CD4-positive, alpha-beta T cell treated with Interleukin-2 at 100 ng/mL for 4 hours (primary cell): ENCODE data around the gene COQ8A.

Source experiments
- DNase-seq: peaks from one replicate; pipeline ENCODE4 v3.0.0-alpha.2; 2020; ENCODE audit warnings: low spot score

COQ8A gene

GRCh38 chr1:226940029-226940805, at the start of gene COQ8A:
TSS of gene COQ8A (plus strand) at chr1:226940294. CDS start at chr1:226961386, 21,092 bp downstream.
- DNase-seq = peak; percentile 99

GRCh38 chr1:226890331-226891108, 49.6 kb upstream of the COQ8A start:
- DNase-seq = no peak

- no peak for DNase-seq
Measured at GRCh38 chr1:226891346-226891745, 48.7 kb upstream of the COQ8A start.

DNA sequence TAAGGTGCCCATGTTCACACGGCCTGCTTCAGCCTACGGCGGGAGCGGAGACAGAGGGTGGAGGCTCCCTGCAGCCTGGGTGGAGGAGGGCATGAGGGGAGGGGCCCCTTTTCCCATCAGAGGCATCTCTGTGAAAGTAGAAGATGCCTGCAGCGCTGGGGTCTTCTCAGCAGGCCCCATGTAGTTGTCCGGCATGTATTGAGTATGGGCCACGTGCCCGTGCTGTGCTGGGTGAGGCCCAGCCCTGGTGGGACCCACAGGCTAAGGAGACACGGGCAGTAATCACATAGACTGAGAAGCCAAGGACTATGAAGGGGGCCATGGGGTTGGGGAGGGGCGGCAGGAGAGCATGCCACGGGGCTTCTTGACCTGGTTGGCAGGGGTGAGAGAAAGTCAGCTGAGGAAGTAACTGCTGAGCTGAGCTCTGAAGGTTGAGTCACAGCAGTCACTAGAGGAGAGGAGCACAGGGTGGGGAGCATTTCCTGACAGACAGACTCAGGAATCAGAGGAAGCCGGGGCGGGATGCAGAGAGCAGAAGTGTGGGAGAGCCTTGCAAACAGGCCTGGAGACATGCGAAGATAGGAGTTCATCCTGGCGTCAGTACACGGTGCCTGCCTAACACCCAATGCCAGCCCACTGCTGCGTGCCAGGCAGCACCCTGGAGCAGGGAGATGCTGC, 48.1 kb upstream of the COQ8A start:
- DNase-seq = no peak

GRCh38 chr1:226892524-226892875, 47.6 kb upstream of the COQ8A start:
- DNase-seq = no peak

GRCh38 chr1:226893936-226894335, 46.2 kb upstream of the COQ8A start:
- DNase-seq = no peak

GRCh38 chr1:226894826-226895225, 45.3 kb upstream of the COQ8A start:
- DNase-seq = no peak

GRCh38 chr1:226895644-226896043, 44.5 kb upstream of the COQ8A start:
- no peak for DNase-seq

DNA sequence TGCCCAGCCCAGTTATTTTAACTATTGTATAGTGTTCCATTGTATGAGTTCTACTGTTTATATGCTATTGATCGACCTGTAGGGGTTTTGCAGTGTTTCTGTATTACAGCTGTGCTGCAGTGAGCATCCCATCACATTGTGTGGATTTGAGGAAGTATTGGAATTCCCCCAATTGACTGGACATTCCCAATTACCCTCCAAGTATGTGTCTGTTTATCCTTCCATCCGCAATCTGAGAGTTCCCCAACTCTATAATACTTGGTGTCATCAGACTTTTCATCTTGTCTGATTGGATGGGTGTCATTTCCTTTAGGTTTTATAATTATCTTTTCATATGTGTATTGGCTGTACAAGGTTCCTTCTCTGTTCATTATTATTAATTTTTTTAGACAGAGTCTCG, 41.8 kb upstream of the COQ8A start:
- no peak for DNase-seq

- no peak for DNase-seq
Measured at GRCh38 chr1:226901421-226901820, 38.7 kb upstream of the COQ8A start.

GRCh38 chr1:226902601-226903000, 37.5 kb upstream of the COQ8A start:
- no peak for DNase-seq

DNA sequence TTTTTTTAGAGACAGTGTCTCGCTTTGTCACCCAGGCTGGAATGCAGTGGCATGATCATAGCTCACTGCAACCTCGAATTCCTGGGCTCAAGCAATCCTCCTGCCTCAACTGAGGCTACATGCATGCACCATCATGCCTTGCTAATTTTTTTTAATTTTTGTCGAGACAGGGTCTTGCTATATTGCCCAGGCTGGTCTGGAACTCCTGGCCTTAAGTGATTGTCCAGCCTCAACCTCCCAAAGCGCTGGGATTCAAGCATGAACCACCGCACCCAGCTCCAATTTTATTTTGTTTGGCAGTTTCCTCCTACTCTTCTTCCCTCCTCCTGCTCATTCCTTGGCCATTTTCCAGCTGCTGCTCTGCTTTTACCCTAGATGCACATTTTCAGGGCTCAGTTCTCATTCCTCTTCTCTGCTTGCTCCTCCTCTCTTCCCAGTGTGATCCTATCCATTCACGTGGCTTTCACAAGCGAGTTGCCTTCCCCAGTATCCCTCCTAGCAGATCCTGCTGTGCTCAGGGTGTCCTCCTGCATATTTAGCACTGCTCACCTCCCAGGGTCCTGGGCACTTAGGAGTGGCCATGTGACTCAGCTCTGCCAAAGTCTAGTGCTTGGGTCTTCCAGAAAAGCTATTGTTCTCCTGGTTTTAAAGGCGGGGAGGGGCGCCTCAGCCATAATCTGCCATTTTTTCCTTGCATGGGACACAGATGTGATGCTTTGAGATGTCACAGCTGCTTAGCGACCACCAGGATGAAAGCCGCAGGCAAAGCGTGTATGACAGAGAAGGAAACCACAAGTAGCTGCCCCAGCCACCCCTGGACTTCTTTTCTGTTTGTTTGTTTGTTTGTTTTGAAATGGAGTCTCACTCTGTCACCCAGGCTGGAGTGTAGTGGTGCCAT, 36.0 kb upstream of the COQ8A start:
- no peak for DNase-seq

DNA sequence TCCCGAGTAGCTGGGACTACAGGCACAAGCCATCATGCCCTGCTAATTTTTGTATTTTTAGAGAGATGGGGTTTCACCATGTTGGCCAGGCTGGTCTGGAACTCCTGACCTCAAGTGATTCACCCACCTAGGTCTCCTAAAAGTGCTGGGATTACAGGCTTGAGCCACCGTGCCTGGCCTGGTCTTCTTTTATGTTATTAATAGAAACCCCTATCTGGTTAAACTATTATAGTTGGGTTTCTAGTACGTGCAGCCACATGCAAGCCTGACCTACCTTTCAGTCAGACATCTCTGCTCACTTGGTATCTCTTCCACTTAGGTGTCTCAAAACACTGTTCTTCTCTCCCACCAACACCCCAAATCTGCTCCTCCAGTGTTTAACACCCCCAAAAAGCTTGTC, 35.3 kb upstream of the COQ8A start:
- DNase-seq = no peak

- no peak for DNase-seq
Measured at GRCh38 chr1:226908419-226908818, 31.7 kb upstream of the COQ8A start.

DNA sequence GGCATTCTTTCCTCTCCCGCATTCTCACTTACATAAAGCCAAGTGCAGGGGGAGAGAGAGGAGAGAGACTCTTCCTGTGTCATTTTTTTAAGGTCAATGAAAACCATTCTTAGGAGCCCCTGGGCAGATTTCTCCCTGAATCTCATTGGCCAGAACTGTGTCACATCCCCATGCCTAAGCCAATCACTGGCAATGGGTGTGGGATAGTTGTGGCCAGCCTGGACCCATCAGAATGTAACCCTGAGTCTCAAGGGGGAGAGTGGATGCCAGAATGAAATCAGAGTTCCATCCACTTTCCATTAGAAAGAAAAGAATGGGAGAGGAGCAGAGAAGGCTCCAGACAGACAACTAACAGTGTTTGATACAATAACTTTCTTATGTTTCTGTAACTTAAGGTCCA, 31.2 kb upstream of the COQ8A start:
- no peak for DNase-seq

GRCh38 chr1:226912587-226913176, 27.4 kb upstream of the COQ8A start:
- peak; percentile 23 for DNase-seq

GRCh38 chr1:226915672-226915995, 24.5 kb upstream of the COQ8A start:
- no peak for DNase-seq

GRCh38 chr1:226916497-226916896, 23.6 kb upstream of the COQ8A start:
- DNase-seq = no peak

DNA sequence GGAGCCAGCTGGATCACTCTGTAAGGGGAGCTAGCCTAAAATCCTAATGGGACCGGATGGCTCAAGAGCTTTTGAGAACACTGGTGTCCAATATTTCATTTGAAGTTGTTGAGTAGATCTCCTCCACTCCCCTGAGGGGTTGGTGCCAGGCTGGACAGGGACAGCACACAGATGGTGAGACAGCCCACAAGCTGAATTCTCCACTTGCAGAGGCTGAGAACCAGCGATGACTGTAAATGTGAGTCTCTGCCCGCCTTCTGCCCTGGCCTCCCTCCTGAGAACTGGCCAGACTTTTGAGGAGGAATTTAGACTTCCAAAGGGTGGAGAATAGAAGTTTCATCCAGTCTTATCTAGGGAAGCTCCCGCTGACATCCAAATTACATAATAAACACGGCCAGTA, 20.5 kb upstream of the COQ8A start:
- no peak for DNase-seq

DNA sequence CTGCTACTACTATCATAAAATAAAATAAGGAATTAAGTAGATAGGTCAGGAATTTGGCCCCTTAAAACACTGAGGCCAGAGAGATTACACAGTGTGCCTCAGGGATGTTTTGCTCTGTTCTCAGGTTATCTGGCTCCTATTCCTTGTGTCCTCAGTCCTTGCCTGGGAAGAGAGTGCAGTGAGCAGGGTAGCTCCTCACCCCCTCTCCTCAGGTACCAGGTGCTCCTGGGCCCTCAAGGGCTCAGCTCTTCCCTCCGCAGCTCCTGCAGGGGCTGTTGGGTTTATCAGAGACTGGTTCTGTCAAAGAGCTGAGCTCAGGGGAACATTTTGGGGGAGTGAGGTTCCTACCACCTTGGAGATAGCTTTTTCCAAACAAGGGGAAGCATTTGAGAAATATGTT, 20.1 kb upstream of the COQ8A start:
- no peak for DNase-seq

DNA sequence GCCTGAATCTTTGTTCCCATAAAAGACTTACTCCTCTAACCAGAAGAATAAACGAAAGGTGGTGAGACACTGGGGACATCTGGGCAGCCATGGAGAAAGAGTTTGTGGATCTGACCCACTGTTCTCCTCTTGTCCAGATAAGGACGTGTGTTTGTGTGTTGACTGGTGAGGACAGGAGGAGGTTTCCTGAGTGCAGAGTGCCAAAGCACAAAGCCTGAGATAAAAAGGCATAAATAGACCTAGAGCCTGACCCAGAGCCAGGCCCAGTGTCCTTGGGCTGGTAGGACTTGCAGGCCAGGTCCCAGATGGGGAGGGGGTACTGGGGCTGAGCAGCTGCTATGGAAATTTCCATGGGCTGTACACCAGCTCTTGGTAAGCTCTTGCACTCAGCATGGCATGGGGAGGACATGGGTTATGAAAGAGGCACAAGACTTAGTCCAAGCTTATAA, 19.6 kb upstream of the COQ8A start:
- no peak for DNase-seq

DNA sequence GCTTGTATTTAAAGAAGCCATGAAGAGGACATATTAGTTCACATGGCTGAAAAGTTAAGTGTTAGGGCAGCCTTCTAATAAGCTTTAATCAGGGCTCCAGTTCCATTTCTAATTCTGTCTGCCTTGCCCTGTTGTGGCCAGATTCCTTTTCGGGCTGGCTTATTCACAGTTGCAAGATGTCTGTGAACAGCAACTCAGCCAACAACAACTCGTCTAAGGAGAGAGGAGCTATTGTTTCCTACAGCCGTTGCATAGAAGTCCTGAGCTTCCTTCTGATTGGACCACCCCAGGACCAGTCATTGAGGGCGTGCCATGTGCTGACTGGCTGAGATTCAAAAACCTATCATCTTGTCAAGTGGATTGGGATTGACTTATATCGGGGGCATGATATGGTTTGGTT, 18.6 kb upstream of the COQ8A start:
- DNase-seq = no peak
